ENCODE measurements around the gene CTNNA1.
"Not testable (repeated sequence)": the region's sequence is repeated elsewhere in the genome, so short reads cannot be mapped to it uniquely, and the experiment has no call there.

Gene CTNNA1

DNA sequence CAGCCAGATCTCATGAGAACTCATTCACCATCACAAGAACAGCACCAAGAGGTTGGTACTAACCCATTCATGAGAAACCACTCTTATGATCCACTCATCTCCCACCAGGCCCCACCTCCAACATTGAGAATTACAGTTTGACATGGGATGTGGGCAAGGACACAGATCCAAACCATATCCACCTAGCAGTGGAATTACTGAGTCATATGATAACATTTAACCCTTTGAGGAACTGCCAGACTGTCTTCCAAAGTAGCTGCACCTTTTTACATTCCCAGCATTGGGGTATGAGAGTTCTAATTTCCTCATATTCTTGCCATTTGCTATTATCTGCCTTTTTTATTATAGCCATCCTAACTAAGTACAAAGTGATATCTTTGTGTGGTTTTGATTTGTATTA, 51.9 kb downstream of the CTNNA1 start:
- DNase-seq (ENCODE audit: low read depth in 4 of 4, low spot score in 1 of 4) = no peak

DNA sequence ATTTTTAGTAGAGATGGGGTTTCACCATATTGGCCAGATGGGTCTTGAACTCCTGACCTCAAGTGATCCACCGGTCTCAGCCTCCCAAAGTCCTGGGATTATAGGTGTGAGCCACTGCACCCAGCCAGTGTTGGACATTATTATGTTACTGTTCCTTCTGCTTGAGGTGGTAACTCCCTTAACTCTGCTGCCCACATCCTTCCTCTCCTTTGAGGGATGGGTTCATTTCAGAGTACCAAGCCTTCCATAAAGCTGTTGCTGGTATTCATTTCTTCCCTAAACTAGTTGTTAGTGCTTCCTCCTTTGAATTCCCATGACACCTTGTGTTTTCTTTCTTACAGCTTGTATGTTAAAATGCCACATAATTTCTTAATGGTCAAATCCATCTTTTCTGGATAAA, 54.0 kb downstream of the CTNNA1 start:
- DNase-seq (ENCODE audit: low read depth in 4 of 4, low spot score in 1 of 4) = no peak

DNA sequence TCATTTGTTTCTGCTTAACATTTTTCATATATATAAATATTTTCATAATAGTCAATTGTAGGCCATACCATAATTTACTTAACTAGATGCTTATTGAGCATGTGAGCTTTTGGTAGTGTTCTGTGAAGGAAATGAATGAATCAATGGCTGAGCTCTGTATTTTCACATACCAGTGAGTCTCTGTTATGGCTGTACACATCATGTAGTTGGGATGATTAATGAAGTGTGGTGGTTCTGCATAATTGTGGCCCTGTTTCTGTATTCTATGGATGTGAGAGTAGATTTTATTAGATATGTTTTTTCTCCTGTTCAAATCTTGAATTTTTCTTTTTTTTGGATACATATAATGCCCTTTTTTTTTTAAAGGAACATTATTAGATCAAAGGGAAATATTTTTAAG, 56.2 kb downstream of the CTNNA1 start:
- no peak for DNase-seq (ENCODE audit: low read depth in 4 of 4, low spot score in 1 of 4)

DNA sequence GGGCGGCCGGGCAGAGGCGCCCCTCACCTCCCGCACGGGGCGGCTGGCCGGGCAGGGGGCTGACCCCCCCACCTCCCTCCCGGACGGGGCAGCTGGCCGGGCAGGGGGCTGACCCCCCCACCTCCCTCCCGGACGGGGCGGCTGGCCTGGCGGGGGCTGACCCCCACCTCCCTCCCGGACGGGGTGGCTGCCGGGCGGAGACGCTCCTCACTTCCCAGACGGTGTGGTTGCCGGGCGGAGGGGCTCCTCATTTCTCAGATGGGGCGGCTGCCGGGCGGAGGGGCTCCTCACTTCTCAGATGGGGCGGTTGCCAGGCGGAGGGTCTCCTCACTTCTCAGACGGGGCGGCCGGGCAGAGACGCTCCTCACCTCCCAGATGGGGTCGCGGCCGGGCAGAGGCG, 57.6 kb downstream of the CTNNA1 start:
- not testable (repeated sequence) for DNase-seq (ENCODE audit: low read depth in 4 of 4, low spot score in 1 of 4)

DNA sequence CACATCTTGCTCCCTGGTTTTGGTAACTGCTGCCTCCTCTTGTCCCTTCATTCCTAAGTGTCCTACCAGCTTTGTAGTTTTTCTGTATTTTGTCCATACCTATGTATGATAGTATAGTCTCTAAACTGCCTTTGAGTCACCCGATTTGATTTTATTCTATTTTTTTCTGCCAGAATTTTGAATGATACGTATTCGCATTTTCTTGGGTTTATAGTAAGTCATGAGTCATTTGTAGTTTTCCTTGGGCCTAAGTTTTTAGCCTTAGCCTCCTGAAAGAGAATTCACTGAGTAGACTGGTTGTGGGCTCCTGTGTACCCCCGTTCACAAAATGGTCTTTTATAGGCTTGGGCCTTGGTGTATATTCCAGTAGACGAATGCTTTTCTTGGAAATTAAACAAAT, 62.3 kb downstream of the CTNNA1 start:
- DNase-seq (ENCODE audit: low read depth in 4 of 4, low spot score in 1 of 4) = no peak

DNA sequence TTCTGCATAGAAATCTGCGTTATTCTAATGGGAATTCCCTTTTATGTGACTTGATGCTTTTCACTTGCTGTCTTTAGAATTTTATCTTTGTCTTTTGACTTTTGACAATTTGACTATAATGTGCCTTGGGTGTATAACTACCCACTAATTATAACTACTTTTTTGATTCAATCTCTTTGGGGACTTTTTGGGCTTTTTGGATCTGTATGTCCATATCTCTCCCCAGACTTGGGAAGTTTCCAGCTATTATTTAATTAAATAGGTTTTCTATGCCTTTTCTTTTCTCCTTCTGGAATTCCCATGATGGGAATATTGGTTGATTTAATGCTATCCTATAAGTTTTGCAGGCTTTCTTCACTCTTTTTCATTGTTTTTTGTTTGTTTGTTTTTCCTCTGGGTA, 64.0 kb downstream of the CTNNA1 start:
- DNase-seq (ENCODE audit: low read depth in 4 of 4, low spot score in 1 of 4) = no peak

DNA sequence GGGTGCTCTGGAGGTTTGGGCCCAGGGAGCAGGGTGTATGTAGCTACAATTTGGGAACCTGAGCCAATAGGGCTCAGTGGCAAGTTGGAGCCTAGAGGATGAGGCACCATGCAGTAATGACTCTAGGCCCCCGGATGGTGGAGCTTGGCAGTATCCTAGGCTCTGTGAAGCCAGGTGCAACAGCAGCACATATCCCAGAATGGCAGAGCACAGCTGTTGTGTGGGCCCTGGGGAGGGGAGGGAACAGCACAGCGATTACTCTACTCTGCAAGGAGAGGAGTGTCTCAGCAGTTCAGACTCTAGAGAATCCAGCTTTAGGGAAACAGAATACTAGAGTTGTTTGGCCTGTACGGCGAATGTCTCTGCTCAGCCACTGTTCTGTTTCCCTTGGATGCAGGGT, 65.9 kb downstream of the CTNNA1 start:
- no peak for DNase-seq (ENCODE audit: low read depth in 4 of 4, low spot score in 1 of 4)

DNA sequence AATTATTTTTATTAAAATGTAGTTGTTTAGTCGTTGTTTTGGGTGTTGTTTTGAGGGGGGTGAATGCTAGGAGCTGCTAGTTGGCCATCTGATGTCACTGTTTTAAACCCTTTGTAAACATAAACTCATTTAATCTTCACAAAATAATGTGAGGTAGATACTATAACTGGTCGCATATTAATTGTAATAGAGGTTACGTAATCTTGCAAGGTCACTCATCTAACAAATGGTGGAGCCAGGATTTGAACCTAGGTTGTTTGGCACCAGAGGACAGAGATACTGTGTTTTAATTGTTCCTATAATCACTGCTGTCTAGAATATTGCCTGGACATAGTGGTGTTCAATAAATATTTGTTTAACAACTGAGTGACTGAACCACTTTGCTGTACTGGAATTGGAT, 67.5 kb downstream of the CTNNA1 start:
- no peak for DNase-seq (ENCODE audit: low read depth in 4 of 4, low spot score in 1 of 4)

DNA sequence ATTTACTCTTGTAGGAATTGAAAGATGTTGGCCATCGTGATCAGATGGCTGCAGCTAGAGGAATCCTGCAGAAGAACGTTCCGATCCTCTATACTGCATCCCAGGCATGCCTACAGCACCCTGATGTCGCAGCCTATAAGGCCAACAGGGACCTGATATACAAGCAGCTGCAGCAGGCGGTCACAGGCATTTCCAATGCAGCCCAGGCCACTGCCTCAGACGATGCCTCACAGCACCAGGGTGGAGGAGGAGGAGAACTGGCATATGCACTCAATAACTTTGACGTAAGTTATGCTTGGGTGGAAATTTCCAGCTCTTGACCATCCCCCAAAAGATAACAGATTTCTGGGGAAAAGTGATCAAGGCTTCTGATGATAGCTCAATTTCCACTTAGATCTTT, 71.3 kb downstream of the CTNNA1 start:
- DNase-seq (ENCODE audit: low read depth in 4 of 4, low spot score in 1 of 4) = no peak

DNA sequence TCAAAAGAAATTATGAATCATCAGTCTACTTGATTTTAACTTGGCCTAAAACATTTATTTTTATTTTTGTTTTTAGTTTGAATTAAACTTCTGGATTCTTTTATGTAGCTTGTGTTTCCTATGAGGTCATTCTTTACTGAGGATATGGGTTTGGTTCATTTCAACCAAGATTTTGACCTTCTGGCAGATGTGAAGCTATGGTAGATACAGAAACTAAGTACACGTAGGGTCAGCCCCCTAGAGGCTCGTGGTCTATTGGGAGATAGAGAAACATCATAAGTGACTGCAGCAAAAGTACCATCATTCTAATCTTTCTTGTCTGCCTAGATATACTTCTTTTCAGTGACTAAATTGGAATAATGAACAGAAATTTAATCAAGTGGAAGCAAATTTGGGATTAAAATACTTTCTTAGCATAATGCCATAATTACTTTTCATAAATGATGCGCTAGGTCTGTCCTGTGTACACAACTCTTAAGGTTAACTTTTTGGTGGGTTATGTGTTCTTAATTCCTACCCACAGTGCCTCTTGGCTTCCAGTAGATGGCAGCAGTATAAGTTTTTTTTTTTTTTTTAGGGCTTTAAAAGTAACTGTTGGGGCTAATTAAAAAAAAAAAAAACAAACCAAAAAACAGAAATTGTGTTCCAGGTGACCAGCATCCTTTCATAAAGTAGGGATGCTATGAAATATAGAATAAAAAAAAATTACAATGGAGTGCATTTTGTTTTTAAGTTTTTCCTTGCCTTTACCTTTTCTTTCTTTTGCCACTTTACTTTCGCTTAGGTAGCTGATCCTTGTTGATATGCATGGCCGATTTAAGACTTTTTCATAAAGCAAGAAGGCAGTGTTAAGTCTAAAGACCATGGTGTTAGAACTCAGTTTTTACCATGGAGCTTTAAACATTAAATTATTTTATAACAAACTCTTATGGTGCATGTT, 72.0 kb downstream of the CTNNA1 start:
- no peak for DNase-seq (ENCODE audit: low read depth in 4 of 4, low spot score in 1 of 4)

DNA sequence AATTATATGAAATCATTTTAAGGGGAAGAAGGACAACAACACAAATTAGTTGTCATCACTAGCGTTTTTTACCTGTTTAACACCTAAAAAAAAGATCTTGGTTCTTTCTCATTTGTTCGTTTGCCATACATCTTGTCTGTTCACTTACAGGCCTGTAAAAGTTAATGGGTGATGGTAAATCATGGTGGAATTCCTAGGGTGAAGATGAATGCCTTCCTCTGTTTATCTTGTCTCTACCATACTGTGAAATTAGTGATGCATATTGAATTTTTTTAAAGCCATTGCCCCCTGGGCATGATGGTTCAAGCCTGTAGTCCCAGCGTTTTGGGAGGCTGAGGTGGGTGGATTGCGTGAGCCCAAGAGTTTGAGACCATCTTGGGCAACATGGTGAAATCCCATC, 75.3 kb downstream of the CTNNA1 start:
- DNase-seq (ENCODE audit: low read depth in 4 of 4, low spot score in 1 of 4) = no peak

DNA sequence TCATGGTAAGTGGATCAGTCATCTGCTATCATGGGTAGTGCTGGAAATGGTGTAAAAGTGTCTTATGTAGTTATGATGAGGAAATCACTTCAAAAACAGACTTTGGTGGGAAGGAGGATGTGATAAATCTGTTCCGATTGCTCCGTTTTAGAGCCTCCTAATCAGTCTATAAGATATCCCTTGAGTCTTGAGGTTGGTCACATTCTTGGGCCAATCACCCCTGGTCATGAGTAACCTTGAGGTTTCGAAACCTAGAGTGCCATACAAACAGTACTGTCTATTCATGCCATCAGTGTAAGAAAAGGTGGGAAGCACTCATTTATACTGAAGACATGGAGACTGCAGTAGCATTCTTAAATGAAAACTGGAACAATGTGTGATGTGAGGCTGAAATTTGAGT, 76.1 kb downstream of the CTNNA1 start:
- no peak for DNase-seq (ENCODE audit: low read depth in 4 of 4, low spot score in 1 of 4)

DNA sequence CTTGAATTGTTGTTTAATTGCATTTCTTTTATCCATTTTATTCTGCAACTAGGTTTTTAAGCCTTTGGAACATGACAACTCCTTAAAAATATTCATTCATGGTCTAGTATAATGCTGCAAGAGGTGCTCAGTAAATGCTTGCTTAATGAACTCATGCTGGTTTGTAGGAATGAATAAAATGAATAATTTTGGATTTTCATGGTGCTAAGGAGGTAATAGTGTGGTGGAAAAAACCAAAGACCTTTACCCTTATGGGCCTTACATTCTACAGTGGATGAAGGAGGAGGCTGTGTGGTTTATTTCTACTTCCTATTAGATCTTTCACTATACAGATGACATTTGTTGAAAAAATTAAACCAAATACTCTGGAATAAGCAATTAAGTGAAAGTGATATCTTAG, 78.5 kb downstream of the CTNNA1 start:
- no peak for DNase-seq (ENCODE audit: low read depth in 4 of 4, low spot score in 1 of 4)

DNA sequence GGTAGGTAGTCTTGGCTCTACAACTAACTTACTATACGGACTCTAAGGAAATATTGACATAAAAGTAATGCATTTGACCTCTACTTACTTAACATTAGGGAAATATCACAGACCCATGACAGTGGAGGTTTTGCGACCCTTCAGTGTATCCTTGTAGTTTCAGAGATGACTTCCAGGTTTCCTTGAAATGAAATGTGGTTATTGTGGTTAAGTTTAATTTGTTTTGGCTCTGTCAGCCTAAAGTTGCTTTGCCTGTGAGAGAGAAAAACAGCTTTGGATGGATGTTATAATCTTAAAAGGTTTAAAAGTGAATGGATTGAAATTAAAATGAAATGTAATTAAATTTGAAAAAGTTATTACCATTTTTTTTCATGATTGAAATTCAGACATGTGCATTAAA, 79.0 kb downstream of the CTNNA1 start:
- no peak for DNase-seq (ENCODE audit: low read depth in 4 of 4, low spot score in 1 of 4)

DNA sequence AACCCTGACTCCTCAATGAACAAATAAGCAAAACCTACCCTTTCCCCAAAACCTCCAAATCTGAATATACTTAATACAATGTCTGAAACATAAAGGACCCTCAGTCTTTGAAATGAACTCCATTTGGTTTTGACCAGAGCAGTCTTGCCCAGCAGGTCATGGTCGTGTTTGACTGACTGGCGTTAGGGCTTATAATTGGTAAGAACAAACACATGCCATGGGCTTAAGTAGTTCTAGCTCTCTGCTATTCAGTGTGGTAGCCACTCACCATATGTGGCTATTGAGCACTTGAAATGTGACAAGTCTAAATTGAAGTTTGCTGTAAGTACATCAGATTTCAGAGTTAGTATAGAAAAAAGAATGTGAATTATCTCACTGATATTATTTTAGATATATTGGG, 79.9 kb downstream of the CTNNA1 start:
- DNase-seq (ENCODE audit: low read depth in 4 of 4, low spot score in 1 of 4) = no peak

DNA sequence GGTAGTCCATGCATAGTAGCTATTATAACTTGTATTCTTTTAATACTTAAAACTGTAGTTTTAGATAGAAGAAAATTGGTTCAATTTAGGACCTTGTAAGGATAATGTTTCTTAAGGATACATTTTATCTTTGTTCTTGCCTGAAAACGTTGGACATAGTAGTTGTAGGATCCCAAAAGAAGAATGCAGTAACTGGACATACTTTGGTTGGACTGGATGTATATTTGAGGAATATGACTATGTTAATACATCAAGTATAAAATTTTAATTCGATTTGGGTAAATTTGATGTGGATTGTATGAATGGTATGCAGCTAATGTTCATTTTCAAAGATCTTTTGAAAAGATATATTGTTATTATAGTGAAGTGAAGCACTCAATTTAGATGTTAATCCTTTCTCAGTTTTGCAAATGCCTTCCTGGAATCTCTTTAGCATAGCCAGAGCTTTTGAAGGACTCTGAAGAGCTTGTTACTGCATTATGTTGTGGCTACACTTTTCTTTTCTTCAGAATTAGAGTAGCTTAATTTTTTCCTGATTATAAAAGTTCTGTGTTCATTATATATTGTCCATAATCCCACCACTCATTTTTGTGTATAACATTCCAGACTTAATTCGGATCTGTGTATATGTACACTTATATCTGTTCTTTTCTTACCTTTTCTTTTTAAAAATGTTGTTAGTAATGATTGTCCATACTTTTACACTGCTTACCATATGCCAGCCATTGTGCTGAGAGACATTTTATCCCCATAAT, 80.7 kb downstream of the CTNNA1 start:
- no peak for DNase-seq (ENCODE audit: low read depth in 4 of 4, low spot score in 1 of 4)

DNA sequence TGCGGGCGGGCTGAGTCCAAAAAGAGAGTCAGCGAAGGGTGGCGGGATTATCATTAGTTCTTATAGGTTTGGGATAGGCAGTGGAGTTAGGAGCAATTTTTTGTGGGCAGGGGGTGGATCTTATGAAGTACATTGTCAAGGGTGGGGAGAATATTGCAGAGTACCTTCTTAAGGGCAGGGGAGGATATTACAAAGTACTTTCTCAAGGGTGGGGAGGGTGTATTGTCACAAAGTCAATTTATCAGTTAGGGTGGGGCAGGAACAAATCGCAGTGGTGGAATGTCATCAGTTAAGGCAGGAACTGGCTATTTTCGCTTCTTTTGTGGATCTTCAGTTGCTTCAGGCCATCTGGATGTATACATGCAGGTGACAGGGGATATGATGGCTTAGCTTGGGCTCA, 81.6 kb downstream of the CTNNA1 start:
- not testable (repeated sequence) for DNase-seq (ENCODE audit: low read depth in 4 of 4, low spot score in 1 of 4)

DNA sequence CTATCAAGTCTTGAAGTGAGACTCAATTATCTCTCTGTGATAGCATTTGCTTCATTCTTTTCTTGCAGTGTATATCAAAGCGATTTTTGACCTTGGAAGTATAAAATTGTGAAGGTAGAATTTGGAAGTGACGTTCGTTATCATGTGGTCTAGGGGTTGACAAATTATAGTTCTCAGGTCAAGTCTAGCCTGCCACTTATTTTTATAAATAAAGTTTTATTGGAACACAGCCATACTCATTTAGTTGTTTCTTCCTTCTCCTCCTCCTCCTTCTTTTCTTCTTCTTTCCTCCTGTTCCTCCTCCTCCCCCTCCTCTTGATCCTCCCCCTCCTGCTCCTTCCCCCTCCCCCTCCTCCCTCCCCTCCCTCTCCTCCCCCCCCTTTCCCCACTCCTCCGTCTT, 83.9 kb downstream of the CTNNA1 start:
- DNase-seq (ENCODE audit: low read depth in 4 of 4, low spot score in 1 of 4) = no peak

DNA sequence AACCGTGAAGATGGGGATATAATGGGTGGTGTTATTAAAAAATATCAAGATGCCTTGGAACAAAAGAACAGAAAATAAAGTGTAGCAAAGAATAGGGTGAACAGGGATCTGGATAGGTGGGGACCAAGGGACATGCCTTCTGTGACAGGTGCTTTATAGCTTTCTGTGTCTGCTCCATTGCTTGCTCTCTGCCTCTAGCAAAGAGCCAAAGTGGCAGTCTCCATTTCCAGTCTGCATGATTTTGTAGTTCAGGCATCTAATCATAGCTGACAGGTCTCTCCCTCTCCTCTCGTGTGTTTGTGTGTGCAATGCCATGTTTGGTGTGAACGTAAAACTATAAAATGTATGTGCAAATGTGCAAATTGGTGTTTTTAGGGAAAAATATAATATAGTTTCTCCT, 86.9 kb downstream of the CTNNA1 start:
- DNase-seq (ENCODE audit: low read depth in 4 of 4, low spot score in 1 of 4) = no peak

DNA sequence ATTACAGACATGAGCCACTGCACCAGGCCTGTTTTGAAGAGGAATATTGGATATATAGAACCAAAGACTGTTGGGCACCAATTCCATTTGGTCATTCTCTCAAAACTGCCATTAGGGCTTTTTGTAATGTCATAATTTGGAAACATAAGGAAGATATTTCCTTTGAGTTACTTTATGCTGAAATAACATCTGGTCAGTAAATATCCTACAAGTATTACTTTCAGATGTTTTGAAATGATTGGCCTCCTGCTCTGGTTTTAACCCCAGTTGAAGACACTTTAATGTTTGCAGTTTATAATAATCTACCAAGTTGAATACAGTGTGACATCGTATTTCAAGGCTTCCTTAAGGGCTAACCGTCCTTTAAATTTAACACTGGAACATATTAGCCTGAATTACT, 88.3 kb downstream of the CTNNA1 start:
- DNase-seq (ENCODE audit: low read depth in 4 of 4, low spot score in 1 of 4) = no peak

DNA sequence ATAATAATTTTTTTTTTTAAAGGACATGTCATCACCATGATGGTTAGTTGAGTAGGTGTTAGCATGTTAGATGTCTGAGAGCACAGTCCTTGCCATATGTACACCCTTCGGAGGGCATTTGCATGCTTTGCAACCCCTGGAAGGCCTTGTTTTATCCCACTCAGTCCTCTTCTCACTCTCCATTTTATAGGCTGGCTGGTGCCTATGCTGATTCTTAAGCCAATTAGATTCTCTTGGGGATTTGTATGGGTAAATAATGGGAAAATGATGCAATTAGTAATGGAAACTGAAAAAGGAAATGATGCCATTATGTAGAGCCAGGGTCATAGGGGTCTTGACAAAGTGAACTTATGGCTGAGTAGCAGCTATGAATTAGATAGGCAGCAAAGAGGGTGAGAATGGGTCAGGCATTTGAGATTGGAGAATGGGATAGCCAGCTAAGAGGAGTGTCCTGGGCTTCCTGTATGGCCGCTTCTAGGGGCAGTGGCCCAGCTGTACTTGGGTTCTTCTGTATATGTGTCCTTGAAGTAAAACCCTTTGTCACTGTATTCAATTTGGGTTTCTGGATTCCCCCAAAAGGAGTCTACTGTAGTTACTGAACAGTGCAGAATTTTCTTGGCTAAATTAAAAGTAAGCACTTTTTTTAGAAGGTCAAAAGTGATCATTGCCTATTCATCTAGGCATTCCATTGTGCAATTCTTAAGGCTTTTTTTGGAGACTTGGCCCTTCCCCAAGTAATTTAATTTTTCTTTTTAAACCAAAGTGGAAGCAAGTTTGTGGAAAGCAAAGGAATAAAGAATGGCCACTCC, 90.3 kb downstream of the CTNNA1 start:
- DNase-seq (ENCODE audit: low read depth in 4 of 4, low spot score in 1 of 4) = no peak

DNA sequence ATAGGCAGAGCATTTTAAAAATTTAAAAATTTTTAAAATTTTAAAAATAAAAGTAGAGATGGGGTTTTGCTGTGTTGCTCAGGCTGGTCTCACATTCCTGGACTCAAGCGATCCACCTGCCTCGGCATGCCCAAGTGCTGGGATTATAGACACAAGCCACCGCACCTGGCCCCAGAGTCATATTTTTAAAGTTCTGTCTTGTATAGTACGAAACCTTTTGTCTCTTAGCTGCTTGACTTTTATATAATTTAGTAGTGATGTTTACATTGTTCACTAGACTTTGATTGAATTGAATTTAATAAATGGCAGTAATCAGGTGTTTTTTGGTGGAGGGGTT, 90.9 kb downstream of the CTNNA1 start:
- DNase-seq (ENCODE audit: low read depth in 4 of 4, low spot score in 1 of 4) = no peak
